HG03460 (cell line): Measurements from ENCODE around the gene PDZD4.

Experiments used
- ATAC-seq: cut with Tn5 transposase; IDR thresholded peaks from one replicate; pipeline ENCODE4 v1.9.1; 2021; ENCODE audit not compliant: unreplicated experiment

Gene PDZD4

DNA sequence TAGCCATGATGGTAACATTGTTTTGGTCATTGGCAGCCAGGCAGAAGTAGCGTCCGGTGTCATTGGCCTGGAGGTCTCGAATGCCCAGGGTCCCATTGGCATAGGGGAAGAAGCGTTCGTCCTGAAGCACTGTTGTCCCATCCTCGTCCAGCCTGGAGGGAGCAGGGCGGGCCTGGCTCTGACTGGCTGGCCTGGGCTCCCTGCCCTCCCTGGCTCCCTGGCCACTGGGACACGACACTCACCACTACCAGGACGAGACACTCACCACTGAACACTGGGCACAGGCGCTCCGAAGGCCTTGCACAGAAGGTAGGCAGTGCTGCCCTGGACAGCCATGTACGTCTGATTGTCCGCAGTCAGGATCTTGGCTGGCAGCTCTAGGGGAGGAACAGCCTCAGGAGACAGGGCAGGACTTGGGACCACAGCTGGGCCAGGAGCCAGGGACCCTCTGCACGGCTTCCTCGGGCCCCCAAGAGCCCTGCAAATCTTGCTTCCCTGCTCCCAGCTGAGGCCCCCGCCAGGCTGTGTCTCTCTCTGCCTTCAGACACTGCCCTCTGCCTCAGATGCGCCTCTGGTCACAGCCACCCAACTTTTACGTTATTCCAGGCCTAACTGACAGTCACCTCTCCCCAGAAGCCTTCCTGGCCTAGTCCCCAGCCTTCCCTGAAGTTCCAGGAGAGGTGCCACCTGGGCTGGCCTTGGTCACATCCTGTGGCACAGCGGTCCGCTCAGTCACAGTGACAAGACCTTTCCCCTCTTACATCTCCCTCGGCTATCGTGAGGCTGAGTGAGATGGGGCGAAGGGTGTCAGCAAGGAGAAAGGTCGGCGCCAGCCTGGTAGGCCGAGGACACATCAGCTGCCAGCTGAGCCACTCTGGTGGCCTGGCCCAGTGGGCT, 38.5 kb upstream of the PDZD4 start:
- ATAC-seq, result no peak

GRCh38 chrX:153867671-153868070, 37.3 kb upstream of the PDZD4 start:
- ATAC-seq, result no peak

DNA sequence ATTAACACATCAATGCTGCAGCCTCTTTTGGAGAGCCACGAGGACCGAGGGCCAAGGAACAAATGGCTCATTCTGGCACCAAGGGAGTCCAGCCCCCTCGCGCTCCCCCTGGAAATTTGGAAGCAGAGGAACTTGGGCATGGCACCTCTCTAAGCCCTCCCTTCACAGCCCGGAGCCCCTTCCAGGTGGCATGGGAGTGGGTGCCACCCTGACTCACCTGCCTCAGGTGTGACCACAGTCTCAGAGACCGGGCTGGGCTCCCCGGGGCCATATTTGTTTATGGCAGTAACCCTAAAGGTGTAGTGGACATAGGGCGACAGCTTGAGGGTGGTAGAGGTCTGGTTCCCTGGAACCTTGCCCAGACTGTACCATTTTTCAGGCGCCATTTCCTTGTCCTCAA, 36.8 kb upstream of the PDZD4 start:
- ATAC-seq, result no peak

DNA sequence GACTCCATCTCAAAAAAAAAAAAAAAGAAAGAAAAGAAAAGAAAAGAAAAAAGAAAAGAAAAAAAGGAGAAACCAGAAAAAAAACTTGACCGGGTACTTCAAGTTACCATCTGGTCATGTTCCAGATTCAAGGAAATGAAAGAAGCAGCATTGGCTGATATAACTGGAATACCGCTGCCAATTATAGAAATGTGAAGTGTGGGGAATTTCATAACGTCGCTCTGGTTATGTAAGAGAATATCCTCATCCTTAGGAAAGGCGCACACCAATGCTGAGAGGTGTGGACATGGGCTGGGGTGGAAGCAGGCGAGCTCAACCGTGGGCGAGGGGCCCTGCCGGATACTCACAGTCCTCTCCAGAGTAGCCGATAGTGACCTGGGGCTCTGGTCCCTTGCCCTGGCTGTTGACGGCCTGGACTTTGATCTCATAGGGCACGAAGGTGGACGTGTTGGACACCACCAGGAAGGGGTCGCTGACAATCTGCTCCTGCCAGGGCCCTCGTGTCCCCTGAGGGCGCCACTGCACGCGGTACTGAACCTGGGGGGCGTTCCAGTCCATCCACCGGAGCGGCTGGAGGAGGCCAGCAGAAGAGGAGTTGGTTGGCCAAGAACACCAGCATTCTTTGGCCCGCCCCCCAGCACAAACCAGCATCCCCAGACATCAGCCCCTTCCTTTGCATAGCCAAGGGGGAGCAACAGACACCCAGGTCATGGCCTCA, 36.1 kb upstream of the PDZD4 start:
- no peak for ATAC-seq

DNA sequence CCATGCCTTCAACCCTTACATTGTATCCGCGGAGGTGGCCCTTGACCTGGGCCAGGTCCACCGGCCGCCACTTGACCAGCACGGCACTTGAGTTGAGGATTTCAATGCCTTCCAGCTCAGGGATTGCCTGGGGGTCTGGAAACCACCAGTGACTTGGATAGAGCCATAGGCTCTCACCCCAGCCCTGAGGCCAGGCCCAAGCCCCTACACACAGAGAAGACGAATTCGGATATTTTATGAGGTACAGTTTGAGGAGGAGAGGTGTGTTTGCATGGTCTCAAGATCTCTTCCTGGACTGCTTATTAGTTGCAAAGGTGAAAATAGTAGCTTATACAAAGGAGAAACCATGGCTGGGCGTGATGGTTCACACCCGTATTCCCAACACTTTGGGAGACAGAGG, 35.3 kb upstream of the PDZD4 start:
- no peak for ATAC-seq

- ATAC-seq, result no peak
Measured at GRCh38 chrX:153865321-153865580, 34.9 kb upstream of the PDZD4 start.

- no peak for ATAC-seq
Measured at GRCh38 chrX:153864561-153865320, 34.4 kb upstream of the PDZD4 start.

GRCh38 chrX:153864101-153864500, 33.8 kb upstream of the PDZD4 start:
- ATAC-seq, result no peak

DNA sequence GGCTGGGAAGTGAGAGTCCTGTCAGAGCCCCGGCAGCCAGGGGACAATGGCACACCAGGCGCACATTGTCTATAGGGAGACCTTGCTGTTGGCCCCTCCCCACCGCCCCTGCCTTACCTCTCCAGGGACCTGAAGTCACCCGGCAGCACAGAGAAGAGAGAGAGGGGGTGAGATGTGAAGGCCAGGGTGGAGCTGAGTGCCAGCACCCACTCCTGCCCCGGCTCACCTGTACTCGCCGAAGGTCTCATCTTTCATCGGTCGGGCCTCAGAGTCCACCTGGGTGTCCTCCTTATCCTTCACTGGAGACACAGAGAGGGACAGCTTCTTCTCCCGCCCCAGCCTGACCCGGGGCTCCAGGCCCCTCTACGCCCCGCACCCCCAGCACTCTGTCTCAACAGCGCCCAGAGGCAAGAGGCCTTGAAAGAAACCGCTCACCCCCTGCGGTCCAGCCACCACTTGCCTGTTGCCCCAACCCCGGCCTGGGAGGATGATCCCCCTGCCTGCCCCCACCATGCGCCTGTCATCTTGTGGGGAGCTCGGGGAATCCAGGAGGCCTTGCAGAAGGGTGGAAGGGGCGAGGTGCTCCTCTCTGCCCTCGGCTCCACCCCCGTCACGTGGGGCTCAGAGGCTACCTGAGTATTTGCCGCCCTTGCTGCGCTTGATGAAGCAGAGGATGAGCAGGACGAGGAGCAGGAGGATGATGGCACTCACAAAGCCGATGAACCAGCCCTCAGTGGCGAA, 33.1 kb upstream of the PDZD4 start:
- no peak for ATAC-seq

GRCh38 chrX:153862369-153863250, 32.3 kb upstream of the PDZD4 start:
- no peak for ATAC-seq

GRCh38 chrX:153861733-153862310, 31.5 kb upstream of the PDZD4 start:
- no peak for ATAC-seq

DNA sequence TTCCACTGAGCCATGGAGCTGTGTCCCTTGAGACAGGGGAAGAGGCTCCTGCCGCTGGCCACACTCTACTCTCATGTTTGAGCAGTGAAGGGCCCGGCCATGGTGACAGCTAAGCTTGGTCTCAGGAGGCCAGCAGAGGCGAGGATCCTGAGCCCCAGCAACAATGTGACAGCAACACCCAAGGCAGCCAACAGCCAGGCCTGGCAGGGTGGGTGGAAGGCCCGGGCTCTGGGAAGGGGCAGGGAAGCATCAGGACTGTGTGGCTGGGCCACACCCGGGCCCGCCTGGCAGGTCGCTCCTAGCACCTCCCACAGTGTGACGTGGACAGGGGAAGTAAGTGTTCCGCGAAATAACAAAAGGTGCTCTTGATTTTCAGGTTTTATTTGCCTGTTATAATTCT, 30.8 kb upstream of the PDZD4 start:
- ATAC-seq, result no peak

DNA sequence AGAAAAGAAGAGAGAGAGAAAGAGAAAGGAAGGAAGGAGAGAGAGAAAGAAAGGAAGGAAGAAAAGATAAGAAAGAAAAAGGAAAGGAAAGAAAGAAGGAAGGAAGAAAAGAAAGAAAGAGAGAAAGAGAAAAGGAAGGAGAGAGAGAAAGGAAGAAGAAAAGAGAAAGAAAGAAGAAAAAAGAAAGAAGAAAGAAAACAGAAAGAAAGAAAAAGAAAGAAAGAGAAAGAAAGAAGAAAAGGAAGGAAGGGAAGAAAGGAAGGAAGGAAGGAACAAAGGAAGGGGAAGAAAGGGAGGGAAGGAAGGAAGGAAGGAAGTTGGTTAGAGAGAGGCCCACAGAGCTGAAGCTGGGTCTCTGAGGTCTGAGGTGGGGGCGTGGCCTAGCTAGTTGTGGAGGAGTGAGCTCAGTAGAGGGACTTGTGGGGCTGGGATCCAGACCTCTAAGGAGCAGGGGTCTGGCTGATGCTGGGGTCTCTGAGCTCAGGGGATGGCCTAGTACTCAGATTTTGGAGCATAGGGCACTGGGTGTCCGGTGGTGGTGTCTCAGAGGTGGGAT, 27.1 kb upstream of the PDZD4 start:
- ATAC-seq, result no peak

GRCh38 chrX:153854702-153855101, 24.4 kb upstream of the PDZD4 start:
- no peak for ATAC-seq

DNA sequence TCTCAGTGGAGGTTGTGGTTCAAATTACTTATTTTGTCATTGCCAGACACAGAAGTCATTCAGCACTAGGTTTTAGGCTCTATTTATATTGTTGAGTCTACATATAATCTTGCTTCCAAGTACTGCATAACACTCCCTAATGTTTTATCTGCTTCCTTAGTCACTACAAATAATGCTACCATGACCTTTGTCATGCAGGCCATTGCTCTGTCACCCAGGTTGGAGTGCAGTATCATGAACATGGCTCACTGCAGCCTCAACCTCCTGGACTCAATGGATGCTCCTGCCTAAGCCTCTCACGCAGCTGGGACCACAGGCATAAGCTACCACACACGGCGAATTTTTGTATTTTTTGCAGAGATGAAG, 23.5 kb upstream of the PDZD4 start:
- ATAC-seq, result no peak

DNA sequence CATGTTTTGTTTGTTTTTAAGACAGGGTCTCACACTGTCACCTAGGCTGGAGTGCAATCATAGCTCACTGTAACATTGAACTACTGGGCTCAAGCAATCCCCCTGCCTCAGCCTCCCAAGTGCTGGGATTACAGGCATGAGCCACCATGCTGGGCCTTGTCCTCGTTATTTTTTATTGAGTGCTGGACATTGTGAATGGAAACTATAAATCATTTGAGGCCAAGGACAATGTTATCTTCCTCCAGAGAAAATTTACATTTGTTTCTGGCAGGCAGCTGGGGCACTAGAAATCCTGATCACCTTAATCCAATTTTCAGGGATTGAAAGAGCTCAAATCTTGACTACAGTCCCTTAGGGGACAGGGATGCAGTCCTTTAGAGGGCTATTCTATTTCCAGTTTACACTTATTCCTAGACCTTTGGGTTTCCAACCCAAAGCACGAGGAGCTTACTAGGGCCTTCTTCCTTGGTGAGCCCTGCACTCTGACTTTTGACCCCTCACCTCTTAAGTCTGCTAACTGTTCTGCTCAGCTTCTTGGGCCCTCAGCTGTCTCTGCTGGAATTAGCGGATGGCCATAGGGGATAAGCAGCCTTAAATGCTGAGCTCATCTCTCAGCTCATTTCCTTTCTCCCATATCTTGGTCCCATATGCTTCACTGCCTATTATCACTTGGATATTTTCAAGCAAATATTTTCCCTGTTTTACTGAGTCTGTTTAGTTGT, 23.0 kb upstream of the PDZD4 start:
- ATAC-seq, result no peak

DNA sequence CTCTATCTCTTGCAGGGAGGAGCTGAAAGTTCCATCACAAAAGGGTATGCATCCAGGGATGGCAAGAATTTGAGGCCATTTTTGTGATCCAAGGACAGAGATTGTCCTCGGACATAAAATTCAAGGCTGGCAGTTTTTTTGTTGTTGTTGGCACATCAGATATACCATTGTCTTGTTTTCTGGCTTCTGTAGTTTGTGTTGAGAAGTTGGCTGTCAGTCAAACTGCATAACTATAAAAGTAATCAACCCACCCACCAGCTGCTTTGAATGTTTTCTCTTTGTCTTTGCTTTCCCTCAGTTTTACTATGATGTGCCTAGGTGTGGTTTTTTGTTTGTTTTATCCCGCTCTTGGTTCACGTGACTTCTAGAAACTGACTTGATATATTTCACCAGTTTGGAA, 21.6 kb upstream of the PDZD4 start:
- ATAC-seq, result no peak

GRCh38 chrX:153848325-153848724, 18.0 kb upstream of the PDZD4 start:
- no peak for ATAC-seq

- ATAC-seq, result no peak
Measured at GRCh38 chrX:153845842-153846241, 15.5 kb upstream of the PDZD4 start.
